HG03378 (cell line): ENCODE data around the gene FARP1.

Experiments
- ATAC-seq: cut with Tn5 transposase; IDR thresholded peaks from one replicate; pipeline ENCODE4 v1.9.1; 2021; ENCODE audit warnings: mild to moderate bottlenecking, moderate library complexity; ENCODE audit not compliant: unreplicated experiment

The FARP1 gene

GRCh38 chr13:98173431-98174152, 30.7 kb downstream of the FARP1 start:
- no peak for ATAC-seq

GRCh38 chr13:98174307-98174706, 31.4 kb downstream of the FARP1 start:
- no peak for ATAC-seq

- no peak for ATAC-seq
Observed at GRCh38 chr13:98175043-98175442, 32.1 kb downstream of the FARP1 start.

GRCh38 chr13:98175823-98176222, 32.9 kb downstream of the FARP1 start:
- no peak for ATAC-seq

GRCh38 chr13:98176777-98177608, 34.1 kb downstream of the FARP1 start, which contains the start of gene RNF113B:
Gene RNF113B, minus strand, starts transcription at chr13:98177269. Its CDS starts 33 bp downstream, at chr13:98177236.
- no peak for ATAC-seq

- ATAC-seq, result no peak
Observed at GRCh38 chr13:98180092-98180491, 37.2 kb downstream of the FARP1 start.

GRCh38 chr13:98181111-98181815, 38.4 kb downstream of the FARP1 start:
- no peak for ATAC-seq

- no peak for ATAC-seq
Observed at GRCh38 chr13:98182153-98182552, 39.3 kb downstream of the FARP1 start.

GRCh38 chr13:98182589-98182988, 39.7 kb downstream of the FARP1 start:
- no peak for ATAC-seq

- ATAC-seq, result no peak
Observed at GRCh38 chr13:98184792-98185191, 41.9 kb downstream of the FARP1 start.

- ATAC-seq, result no peak
Observed at GRCh38 chr13:98187155-98187964, 44.5 kb downstream of the FARP1 start.

GRCh38 chr13:98187965-98188261, 45.0 kb downstream of the FARP1 start:
- no peak for ATAC-seq

GRCh38 chr13:98188544-98189166, 45.8 kb downstream of the FARP1 start:
- no peak for ATAC-seq

GRCh38 chr13:98189841-98190505, 47.1 kb downstream of the FARP1 start:
- ATAC-seq, result no peak

GRCh38 chr13:98190889-98191444, 48.1 kb downstream of the FARP1 start:
- no peak for ATAC-seq

GRCh38 chr13:98192008-98192407, 49.1 kb downstream of the FARP1 start:
- no peak for ATAC-seq

GRCh38 chr13:98195054-98195791, 52.3 kb downstream of the FARP1 start:
- no peak for ATAC-seq

- no peak for ATAC-seq
Observed at GRCh38 chr13:98198683-98199082, 55.8 kb downstream of the FARP1 start.

- no peak for ATAC-seq
Observed at GRCh38 chr13:98199480-98199879, 56.6 kb downstream of the FARP1 start.
